Endothelial cell of hepatic sinusoid (primary cell): ENCODE results near the gene TBC1D30.
"Not testable (repeated sequence)": the region's sequence is repeated elsewhere in the genome, so short reads cannot be mapped to it uniquely, and the experiment has no call there.

Source experiments
- in situ Hi-C: cut with HindIII; loops from 2 replicates; pipeline ENCODE4 v1.10.0; 2017; ENCODE audit warnings: low sequenced_read_pairs

TBC1D30 gene

GRCh38 chr12:64824500-64825142 is at the start of gene TBC1D30:
TBC1D30 (plus strand) TSS chr12:64824647; CDS start chr12:64824880, 233 bp downstream.
- in situ Hi-C loops = no loop called here

GRCh38 chr12:64775147-64775736 is 49.2 kb upstream of the TBC1D30 start:
- in situ Hi-C loops = not testable (repeated sequence)

GRCh38 chr12:64779354-64779974 is 45.0 kb upstream of the TBC1D30 start:
- in situ Hi-C loops = no loop called here

GRCh38 chr12:64780132-64780530 is 44.3 kb upstream of the TBC1D30 start:
- in situ Hi-C loops = no loop called here

- in situ Hi-C loops = no loop called here
Observed at GRCh38 chr12:64780531-64781279, 43.7 kb upstream of the TBC1D30 start.

- in situ Hi-C loops = no loop called here
Observed at GRCh38 chr12:64781280-64782190, 42.9 kb upstream of the TBC1D30 start.

- in situ Hi-C loops = no loop called here
Observed at GRCh38 chr12:64782191-64782876, 42.1 kb upstream of the TBC1D30 start.

- in situ Hi-C loops = no loop called here
Observed at GRCh38 chr12:64785838-64786237, 38.6 kb upstream of the TBC1D30 start.

GRCh38 chr12:64790166-64790565 is 34.3 kb upstream of the TBC1D30 start:
- in situ Hi-C loops = no loop called here

GRCh38 chr12:64791036-64791435 is 33.4 kb upstream of the TBC1D30 start:
- in situ Hi-C loops = no loop called here

- in situ Hi-C loops = no loop called here
Observed at GRCh38 chr12:64792128-64792527, 32.3 kb upstream of the TBC1D30 start.

GRCh38 chr12:64793610-64794009 is 30.8 kb upstream of the TBC1D30 start:
- in situ Hi-C loops = no loop called here

- in situ Hi-C loops = no loop called here
Observed at GRCh38 chr12:64794305-64794704, 30.1 kb upstream of the TBC1D30 start.

GRCh38 chr12:64796205-64796845 is 28.1 kb upstream of the TBC1D30 start:
- in situ Hi-C loops = no loop called here

- in situ Hi-C loops = no loop called here
Observed at GRCh38 chr12:64797156-64797555, 27.3 kb upstream of the TBC1D30 start.

- in situ Hi-C loops = no loop called here
Observed at GRCh38 chr12:64798165-64798564, 26.3 kb upstream of the TBC1D30 start.

- in situ Hi-C loops = no loop called here
Observed at GRCh38 chr12:64800640-64801039, 23.8 kb upstream of the TBC1D30 start.

- in situ Hi-C loops = no loop called here
Observed at GRCh38 chr12:64801381-64801780, 23.1 kb upstream of the TBC1D30 start.

GRCh38 chr12:64802180-64802775 is 22.2 kb upstream of the TBC1D30 start:
- in situ Hi-C loops = not testable (repeated sequence)
